Measurements from ENCODE around the gene CD69. TPM values are rescaled to one million over a fixed set of nuclear protein-coding genes. Genes with fewer than 3 reads are reported as not detected.
A peak's percentile ranks its signal among the peaks of the same experiment; 100 is the strongest.

The CD69 gene
- total and polyA plus RNA-seq, 2 donors (not counting 1 experiment from before 2014, with no cell fraction given) = 45.1 to 997 TPM

DNA sequence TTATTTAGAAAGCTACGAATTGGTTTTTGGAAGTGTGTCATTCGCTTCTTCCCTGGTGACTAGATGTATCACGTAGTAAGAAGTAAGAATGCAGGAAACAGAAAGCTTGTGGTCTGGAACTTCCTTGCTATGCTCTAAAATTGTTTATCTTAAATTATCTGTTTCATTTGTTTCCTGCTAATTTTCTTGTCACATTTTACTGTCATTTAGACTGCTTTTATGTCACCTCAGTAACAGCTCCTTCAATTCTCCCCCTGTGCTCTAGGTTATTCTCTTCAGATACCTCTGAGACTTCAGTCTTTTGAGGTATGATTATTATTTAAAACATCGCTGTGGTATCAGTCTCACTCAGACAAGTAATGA, 699 bp upstream of the CD69 start:
- peak overlapping the region; percentile 89 to 93 for H3K27ac ChIP-seq (ENCODE audit: low read length in 2 of 2)
- Mint-ChIP-seq H3K4me1 (peaks cover 64% of the 10 kb centered on the region), H3K9me3 (ENCODE audit: insufficient read depth) (no peaks in the 10 kb centered on the region), H3K27ac (peak overlapping the region; percentile 95), H3K4me3 (peak overlapping the region; percentile 96), H3K27me3 (no peaks in the 10 kb centered on the region)
- ChIA-PET CTCF (interaction anchor here (1.1 to 21.1 kb wide), 7 partner anchors 11 to 52 kb away, joined by 3 to 629 read pairs (median 3); no protein-coding TSS in a partner anchor), POLR2A (interaction anchor here (1.5 to 1.6 kb wide), 2 partner anchors 11 to 113 kb away, joined by 6 to 8 read pairs; no protein-coding TSS in a partner anchor)
- peaks cover 5 to 6% of the 10 kb centered on the region in 2 experiments for H3K36me3 ChIP-seq (replicated peaks in 1 of 2; ENCODE audit: control extremely low read depth in 1 of 2, control insufficient read depth in 1 of 2, extremely low read depth in 1 of 2, insufficient read depth in 2 of 2, low read length in 1 of 2)
- H4K20me1 ChIP-seq (ENCODE audit: control insufficient read depth, insufficient read depth, low read length, poor library complexity, severe bottlenecking) = peaks cover 38% of the 10 kb centered on the region
- H3K9ac ChIP-seq (ENCODE audit: low read length) = peak overlapping the region; percentile 96
- H2AFZ ChIP-seq (ENCODE audit: insufficient read depth, low read depth, low read length, poor library complexity, severe bottlenecking) = no peak overlapping the region
- DNase-seq (peak; percentile 81), ATAC-seq (ENCODE audit: low read depth) (no peak)
- H3K4me3 ChIP-seq (ENCODE audit: control extremely low read depth in 1 of 5, extremely low read depth in 1 of 5, insufficient read depth in 1 of 5, low read depth in 2 of 5, low read length in 4 of 5) = peak overlapping the region in 4 of 5 experiments; percentile 36 to 98 (median 60)
- H3K9me3 ChIP-seq (ENCODE audit: control extremely low read depth in 1 of 3, control insufficient read depth in 2 of 3, insufficient read depth in 1 of 3, low read length in 2 of 3) = no peaks in the 10 kb centered on the region
- WGBS (ENCODE audit: insufficient coverage) = no CpG with 5 or more reads among the region's 4 CpGs
- no peaks in the 10 kb centered on the region for H3K27me3 ChIP-seq (replicated peaks in 1 of 4; ENCODE audit: control extremely low read depth in 1 of 4, control insufficient read depth in 3 of 4, insufficient read depth in 4 of 4, low read length in 3 of 4)
- TF ChIP-seq, protein P1, sequence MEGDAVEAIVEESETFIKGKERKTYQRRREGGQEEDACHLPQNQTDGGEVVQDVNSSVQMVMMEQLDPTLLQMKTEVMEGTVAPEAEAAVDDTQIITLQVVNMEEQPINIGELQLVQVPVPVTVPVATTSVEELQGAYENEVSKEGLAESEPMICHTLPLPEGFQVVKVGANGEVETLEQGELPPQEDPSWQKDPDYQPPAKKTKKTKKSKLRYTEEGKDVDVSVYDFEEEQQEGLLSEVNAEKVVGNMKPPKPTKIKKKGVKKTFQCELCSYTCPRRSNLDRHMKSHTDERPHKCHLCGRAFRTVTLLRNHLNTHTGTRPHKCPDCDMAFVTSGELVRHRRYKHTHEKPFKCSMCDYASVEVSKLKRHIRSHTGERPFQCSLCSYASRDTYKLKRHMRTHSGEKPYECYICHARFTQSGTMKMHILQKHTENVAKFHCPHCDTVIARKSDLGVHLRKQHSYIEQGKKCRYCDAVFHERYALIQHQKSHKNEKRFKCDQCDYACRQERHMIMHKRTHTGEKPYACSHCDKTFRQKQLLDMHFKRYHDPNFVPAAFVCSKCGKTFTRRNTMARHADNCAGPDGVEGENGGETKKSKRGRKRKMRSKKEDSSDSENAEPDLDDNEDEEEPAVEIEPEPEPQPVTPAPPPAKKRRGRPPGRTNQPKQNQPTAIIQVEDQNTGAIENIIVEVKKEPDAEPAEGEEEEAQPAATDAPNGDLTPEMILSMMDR (IDR thresholded peaks at IDR 0.05) = no peak
- TF ChIP-seq EZH2 (IDR thresholded peaks at IDR 0.05; ENCODE audit: borderline replicate concordance, insufficient read depth, low read depth, low read length, poor library complexity, severe bottlenecking) = no peak
- H3K4me2 ChIP-seq (replicated peaks; ENCODE audit: low read depth, low read length, poor library complexity, severe bottlenecking) = peak overlapping the region; percentile 74
- peaks cover 54 to 63% of the 10 kb centered on the region in 2 donors for H3K4me1 ChIP-seq (ENCODE audit: control insufficient read depth in 2 of 2, insufficient read depth in 2 of 2, low read length in 2 of 2)
- intact Hi-C loops (cut with micrococcal nuclease) = no loop called here
- H3K79me2 ChIP-seq (ENCODE audit: control insufficient read depth, insufficient read depth, low read length) = peaks cover 48% of the 10 kb centered on the region

DNA sequence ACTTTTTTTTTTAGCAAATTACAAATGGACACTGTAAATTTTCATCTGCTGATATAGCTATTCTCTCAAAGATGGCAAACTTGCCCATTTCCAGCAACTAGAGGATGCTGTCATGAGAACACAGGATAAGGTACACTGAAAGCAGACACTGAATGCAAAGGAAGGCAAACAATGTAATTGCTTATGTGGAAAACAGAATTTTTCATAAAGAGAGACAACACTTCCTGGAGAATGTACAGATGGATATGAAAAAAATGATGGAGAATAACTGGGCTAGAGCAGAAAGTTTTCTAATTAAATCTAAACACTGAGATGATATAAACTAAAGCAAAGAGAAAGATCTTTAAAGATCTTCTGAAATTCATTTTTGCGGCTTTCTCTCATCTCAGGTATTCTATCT, 581 bp downstream of the CD69 start:
- ChIA-PET CTCF (interaction anchor here (1.0 to 21.1 kb wide), 7 partner anchors 10 to 47 kb away, joined by 3 to 629 read pairs (median 3); no protein-coding TSS in a partner anchor), POLR2A (interaction anchor here (0.6 to 1.6 kb wide), 3 partner anchors 10 to 112 kb away, joined by 3 to 8 read pairs (median 6); no protein-coding TSS in a partner anchor)
- Histone ChIP-seq H3K9ac (ENCODE audit: low read length) (peak overlapping the region; percentile 96), H2AFZ (ENCODE audit: insufficient read depth, low read depth, low read length, poor library complexity, severe bottlenecking) (no peak overlapping the region), H3K36me3 (replicated peaks in 1 of 2; ENCODE audit: control extremely low read depth in 1 of 2, control insufficient read depth in 1 of 2, extremely low read depth in 1 of 2, insufficient read depth in 2 of 2, low read length in 1 of 2) (peaks cover 10 to 17% of the 10 kb centered on the region in 2 experiments), H3K4me3 (ENCODE audit: control extremely low read depth in 1 of 5, extremely low read depth in 1 of 5, insufficient read depth in 1 of 5, low read depth in 2 of 5, low read length in 4 of 5) (peak overlapping the region; percentile 46 to 100 (median 75)), H3K4me1 (ENCODE audit: control insufficient read depth in 2 of 2, insufficient read depth in 2 of 2, low read length in 2 of 2) (peaks cover 57% of the 10 kb centered on the region in 2 donors), H3K27me3 (replicated peaks in 1 of 4; ENCODE audit: control extremely low read depth in 1 of 4, control insufficient read depth in 3 of 4, insufficient read depth in 4 of 4, low read length in 3 of 4) (no peaks in the 10 kb centered on the region), H3K9me3 (ENCODE audit: control extremely low read depth in 1 of 3, control insufficient read depth in 2 of 3, insufficient read depth in 1 of 3, low read length in 2 of 3) (no peaks in the 10 kb centered on the region), H4K20me1 (ENCODE audit: control insufficient read depth, insufficient read depth, low read length, poor library complexity, severe bottlenecking) (peaks cover 48% of the 10 kb centered on the region), H3K4me2 (replicated peaks; ENCODE audit: low read depth, low read length, poor library complexity, severe bottlenecking) (peak overlapping the region; percentile 74), H3K79me2 (ENCODE audit: control insufficient read depth, insufficient read depth, low read length) (peaks cover 59% of the 10 kb centered on the region), H3K27ac (ENCODE audit: low read length in 2 of 2) (peak overlapping the region; percentile 89 to 93)
- intact Hi-C loops (cut with micrococcal nuclease) = loop anchor here (1.0 kb wide), 1 partner anchor 33 kb away; no protein-coding TSS in a partner anchor
- no peak for ATAC-seq (ENCODE audit: low read depth)
- WGBS (ENCODE audit: insufficient coverage) = no CpG with 5 or more reads among the region's 1 CpG
- Mint-ChIP-seq H3K9me3 (ENCODE audit: insufficient read depth) (no peaks in the 10 kb centered on the region), H3K4me1 (peaks cover 67% of the 10 kb centered on the region), H3K4me3 (peak overlapping the region; percentile 96), H3K27me3 (no peaks in the 10 kb centered on the region), H3K27ac (peak overlapping the region; percentile 99)
- TF ChIP-seq EZH2 (IDR thresholded peaks at IDR 0.05; ENCODE audit: borderline replicate concordance, insufficient read depth, low read depth, low read length, poor library complexity, severe bottlenecking) = no peak
- TF ChIP-seq, protein P1 (IDR thresholded peaks at IDR 0.05) = no peak
- DNase-seq = no peak
